ENCODE results near the gene SPDYE3.
"Not testable (repeated sequence)": the region's sequence is repeated elsewhere in the genome, so short reads cannot be mapped to it uniquely, and the experiment has no call there.

The SPDYE3 gene

DNA sequence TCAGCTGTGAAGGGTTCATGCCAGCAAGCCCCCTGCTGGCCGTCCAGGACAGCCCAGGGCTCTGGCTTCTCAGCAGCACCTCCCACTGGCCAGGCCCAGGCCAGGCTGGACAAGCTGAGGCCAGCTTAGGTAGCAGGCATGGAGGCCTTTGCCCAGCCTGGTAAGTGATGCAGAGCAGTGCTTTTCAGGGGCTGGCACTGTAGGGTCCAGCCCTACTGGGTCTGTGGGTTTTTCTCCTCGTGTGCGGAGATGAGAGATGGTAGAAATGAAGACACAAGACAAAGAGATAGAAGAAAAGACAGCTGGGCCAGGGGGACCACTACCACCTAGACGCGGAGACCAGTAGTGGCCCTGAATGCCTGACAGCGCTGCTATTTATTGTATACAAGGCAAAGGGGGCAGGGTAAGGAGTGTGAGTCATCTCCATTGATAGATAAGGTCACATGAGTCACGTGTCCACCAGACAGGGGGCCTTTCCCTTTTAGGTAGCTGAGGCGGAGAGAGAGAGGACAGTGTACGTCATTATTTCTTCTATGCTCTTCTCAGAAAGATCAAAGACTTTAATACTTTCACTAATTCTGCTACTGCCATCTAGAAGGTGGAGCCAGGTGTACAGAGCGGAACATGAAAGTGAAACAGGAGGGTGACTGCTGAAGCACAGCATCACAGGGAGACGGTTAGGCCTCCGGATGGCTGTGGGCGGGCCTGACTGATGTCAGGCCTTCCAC lies 37.2 kb downstream of the SPDYE3 start:
- H3K4me2 ChIP-seq (ENCODE audit: low read depth, low read length, poor library complexity, severe bottlenecking); H3K9me2 ChIP-seq (replicated peaks; ENCODE audit: low read depth, low read length); H3K9ac ChIP-seq (ENCODE audit: low read depth, low read length, poor library complexity, severe bottlenecking); H3F3A ChIP-seq (ENCODE audit: low read depth); H3K4me3 ChIP-seq (ENCODE audit: low read length, poor library complexity, severe bottlenecking); H3K4me1 ChIP-seq (ENCODE audit: insufficient read depth, low read length, poor library complexity, severe bottlenecking); H3K27me3 ChIP-seq (ENCODE audit: insufficient read depth, low read length, poor library complexity, severe bottlenecking); H3K9me3 ChIP-seq (ENCODE audit: insufficient read depth, low read depth, low read length); H2AFZ ChIP-seq (ENCODE audit: low read length): not testable (repeated sequence)
- H3K79me2 ChIP-seq (ENCODE audit: insufficient read depth, low read length) = peaks cover 39% of the 10 kb centered on the region; the same call in 1 of the 2 replicates
- peaks cover 54% of the 10 kb centered on the region for H3K36me3 ChIP-seq (ENCODE audit: insufficient read depth, low read length)
- peaks cover 28% of the 10 kb centered on the region for H4K20me1 ChIP-seq (ENCODE audit: insufficient read depth, low read length, poor library complexity, severe bottlenecking)
- TF ChIP-seq, protein P1, sequence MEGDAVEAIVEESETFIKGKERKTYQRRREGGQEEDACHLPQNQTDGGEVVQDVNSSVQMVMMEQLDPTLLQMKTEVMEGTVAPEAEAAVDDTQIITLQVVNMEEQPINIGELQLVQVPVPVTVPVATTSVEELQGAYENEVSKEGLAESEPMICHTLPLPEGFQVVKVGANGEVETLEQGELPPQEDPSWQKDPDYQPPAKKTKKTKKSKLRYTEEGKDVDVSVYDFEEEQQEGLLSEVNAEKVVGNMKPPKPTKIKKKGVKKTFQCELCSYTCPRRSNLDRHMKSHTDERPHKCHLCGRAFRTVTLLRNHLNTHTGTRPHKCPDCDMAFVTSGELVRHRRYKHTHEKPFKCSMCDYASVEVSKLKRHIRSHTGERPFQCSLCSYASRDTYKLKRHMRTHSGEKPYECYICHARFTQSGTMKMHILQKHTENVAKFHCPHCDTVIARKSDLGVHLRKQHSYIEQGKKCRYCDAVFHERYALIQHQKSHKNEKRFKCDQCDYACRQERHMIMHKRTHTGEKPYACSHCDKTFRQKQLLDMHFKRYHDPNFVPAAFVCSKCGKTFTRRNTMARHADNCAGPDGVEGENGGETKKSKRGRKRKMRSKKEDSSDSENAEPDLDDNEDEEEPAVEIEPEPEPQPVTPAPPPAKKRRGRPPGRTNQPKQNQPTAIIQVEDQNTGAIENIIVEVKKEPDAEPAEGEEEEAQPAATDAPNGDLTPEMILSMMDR (conservative IDR thresholded peaks at IDR 0.05; ENCODE audit: low read length) = peak; percentile 58

DNA sequence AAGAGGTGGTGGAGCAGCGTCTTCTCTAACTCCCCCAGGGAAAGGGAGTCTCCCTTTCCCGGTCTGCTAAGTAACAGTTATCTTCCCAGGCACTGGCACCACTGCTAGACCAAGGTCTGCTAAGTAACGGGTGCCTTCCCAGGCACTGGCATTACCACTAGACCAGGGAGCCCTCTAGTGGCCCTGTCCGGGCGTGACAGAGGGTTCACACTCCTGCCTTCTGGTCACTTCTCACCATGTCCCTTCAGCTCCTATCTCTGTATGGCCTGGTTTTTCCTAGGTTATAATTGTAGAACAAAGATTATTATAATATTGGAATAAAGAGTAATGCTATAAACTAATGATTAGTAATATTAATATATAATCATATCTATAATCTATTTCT lies 37.8 kb downstream of the SPDYE3 start:
- not testable (repeated sequence) for H3F3A ChIP-seq (ENCODE audit: low read depth); H3K9ac ChIP-seq (ENCODE audit: low read depth, low read length, poor library complexity, severe bottlenecking); H3K9me2 ChIP-seq (replicated peaks; ENCODE audit: low read depth, low read length); H3K4me3 ChIP-seq (ENCODE audit: low read length, poor library complexity, severe bottlenecking); H3K4me2 ChIP-seq (ENCODE audit: low read depth, low read length, poor library complexity, severe bottlenecking); H3K9me3 ChIP-seq (ENCODE audit: insufficient read depth, low read depth, low read length); H3K4me1 ChIP-seq (ENCODE audit: insufficient read depth, low read length, poor library complexity, severe bottlenecking); H3K27me3 ChIP-seq (ENCODE audit: insufficient read depth, low read length, poor library complexity, severe bottlenecking); H2AFZ ChIP-seq (ENCODE audit: low read length)
- TF ChIP-seq, protein P1 (conservative IDR thresholded peaks at IDR 0.05; ENCODE audit: low read length) = peak; percentile 25; the same call in 1 of the 2 replicates
- peaks cover 58% of the 10 kb centered on the region for H3K36me3 ChIP-seq (ENCODE audit: insufficient read depth, low read length)
- H3K79me2 ChIP-seq (ENCODE audit: insufficient read depth, low read length) = peaks cover 35% of the 10 kb centered on the region; the same call in 1 of the 2 replicates
- peaks cover 27% of the 10 kb centered on the region for H4K20me1 ChIP-seq (ENCODE audit: insufficient read depth, low read length, poor library complexity, severe bottlenecking)

DNA sequence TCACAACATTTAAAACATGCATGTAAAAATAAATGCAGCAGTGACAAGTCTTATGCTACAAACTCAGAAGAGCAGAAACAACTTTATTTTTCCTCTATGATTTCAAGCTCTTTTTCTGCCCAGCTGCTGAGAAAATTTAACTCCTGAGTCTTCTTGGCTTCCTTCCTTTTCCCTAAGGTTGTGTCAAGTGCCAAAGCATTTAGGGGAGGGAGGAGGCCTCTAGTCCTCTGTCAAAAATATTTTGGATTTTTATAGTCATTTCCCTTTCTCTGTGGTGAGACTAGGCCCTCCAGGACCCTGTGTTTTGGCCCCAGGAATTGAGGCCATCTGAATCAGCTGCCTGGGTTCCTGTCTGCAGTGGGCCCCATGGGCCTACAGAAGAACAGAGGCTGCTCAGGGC lies 39.4 kb downstream of the SPDYE3 start:
- Histone ChIP-seq H3K4me3 (ENCODE audit: low read length, poor library complexity, severe bottlenecking) (no peak overlapping the region), H3K27me3 (ENCODE audit: insufficient read depth, low read length, poor library complexity, severe bottlenecking) (no peaks in the 10 kb centered on the region), H3K4me2 (ENCODE audit: low read depth, low read length, poor library complexity, severe bottlenecking) (no peak overlapping the region), H3K36me3 (ENCODE audit: insufficient read depth, low read length) (peaks cover 67% of the 10 kb centered on the region), H3K9ac (ENCODE audit: low read depth, low read length, poor library complexity, severe bottlenecking) (no peak overlapping the region), H3F3A (ENCODE audit: low read depth) (0 out of 2 replicates have a peak, but pooled peaks cover 2% of the 10 kb centered on the region), H3K9me3 (ENCODE audit: insufficient read depth, low read depth, low read length) (no peaks in the 10 kb centered on the region), H3K79me2 (ENCODE audit: insufficient read depth, low read length) (peaks cover 25% of the 10 kb centered on the region; the same call in 1 of the 2 replicates), H3K9me2 (replicated peaks; ENCODE audit: low read depth, low read length) (no peaks in the 10 kb centered on the region), H2AFZ (ENCODE audit: low read length) (no peak overlapping the region), H3K4me1 (ENCODE audit: insufficient read depth, low read length, poor library complexity, severe bottlenecking) (no peaks in the 10 kb centered on the region), H4K20me1 (ENCODE audit: insufficient read depth, low read length, poor library complexity, severe bottlenecking) (peaks cover 26% of the 10 kb centered on the region)
- TF ChIP-seq, protein P1 (conservative IDR thresholded peaks at IDR 0.05; ENCODE audit: low read length) = no peak
- TF ChIP-seq EZH2phosphoT487 (IDR thresholded peaks at IDR 0.05; ENCODE audit: borderline replicate concordance) = no peak
